AG10803 (cell line): ENCODE data around the gene SEL1L3.
A peak's percentile ranks its signal among the peaks of the same experiment; 100 is the strongest.

Experiments
- DNase-seq: peaks from one replicate; pipeline ENCODE4 v3.0.0; 2010; ENCODE audit warnings: low read depth
- H3K4me3 ChIP-seq: 2 replicates; pipeline ENCODE4 v1.5.1; 2011; ENCODE audit warnings: mild to moderate bottlenecking, low read length, control low read depth
- CTCF ChIP-seq: conservative IDR thresholded peaks from 2 replicates; pipeline ENCODE4 v1.5.1; 2011; ENCODE audit warnings: mild to moderate bottlenecking, low read length, control low read depth, inconsistent platforms

The SEL1L3 gene

GRCh38 chr4:25888781-25889180 lies 26.0 kb upstream of the SEL1L3 start:
- no peak overlapping the region for H3K4me3 ChIP-seq
- TF ChIP-seq CTCF, result no peak
- peak; percentile 46 for DNase-seq

- TF ChIP-seq CTCF, result no peak
- no peak overlapping the region for H3K4me3 ChIP-seq
- DNase-seq, result peak; percentile 61
Observed at GRCh38 chr4:25884031-25884782, 21.4 kb upstream of the SEL1L3 start.

- no peak overlapping the region for H3K4me3 ChIP-seq
- DNase-seq, result no peak
- no peak for TF ChIP-seq CTCF
Observed at GRCh38 chr4:25883565-25883964, 20.8 kb upstream of the SEL1L3 start.

GRCh38 chr4:25882226-25882625 lies 19.4 kb upstream of the SEL1L3 start:
- no peak overlapping the region for H3K4me3 ChIP-seq
- TF ChIP-seq CTCF, result no peak
- DNase-seq, result no peak

- no peak overlapping the region for H3K4me3 ChIP-seq
- no peak for TF ChIP-seq CTCF
- DNase-seq, result no peak
Observed at GRCh38 chr4:25881193-25881592, 18.4 kb upstream of the SEL1L3 start.

GRCh38 chr4:25879991-25880651 lies 17.3 kb upstream of the SEL1L3 start:
- TF ChIP-seq CTCF, result no peak
- H3K4me3 ChIP-seq, result no peak overlapping the region
- DNase-seq, result peak; percentile 56

GRCh38 chr4:25879587-25879986 lies 16.8 kb upstream of the SEL1L3 start:
- H3K4me3 ChIP-seq, result no peak overlapping the region
- DNase-seq, result no peak
- no peak for TF ChIP-seq CTCF
